Lung (tissue), 12 donors: ENCODE data around the gene F5. TPM values are rescaled to one million over a fixed set of nuclear protein-coding genes. Genes with fewer than 3 reads are reported as not detected.
A peak's percentile ranks its signal among the peaks of the same experiment; 100 is the strongest.

Experiments
- ATAC-seq: fragments of 200-7000 bp; cut with Tn5 transposase; one replicate; pipeline ENCODE4 v1.9.1; 2020; ENCODE audit warnings: moderate number of reproducible peaks; ENCODE audit not compliant: insufficient read depth, low FRiP score
- DNase-seq, 3 donors: peaks; one replicate each; pipeline ENCODE4 v3.0.0-alpha.2; 2013 to 2017
- H3K27ac ChIP-seq, 2 donors: one replicate each; pipeline ENCODE4 v1.5.1; 2013; ENCODE audit warnings: mild to moderate bottlenecking in 2 of 2, moderate library complexity in 2 of 2, control low read depth in 1 of 2, inconsistent platforms in 1 of 2, low read depth in 1 of 2, low read length in 1 of 2
- H3K27me3 ChIP-seq, 3 donors: one replicate each; pipeline ENCODE4 v1.5.1; 2013; ENCODE audit warnings: low read length in 2 of 3; ENCODE audit not compliant: control insufficient read depth in 3 of 3, insufficient read depth in 3 of 3
- H3K36me3 ChIP-seq, 4 donors: one replicate each; pipeline ENCODE4 v1.5.1; 2013; ENCODE audit warnings: low read length in 4 of 4, mild to moderate bottlenecking in 1 of 4, moderate library complexity in 1 of 4; ENCODE audit not compliant: control insufficient read depth in 4 of 4, insufficient read depth in 4 of 4
- H3K4me1 ChIP-seq, 5 donors: one replicate each; pipeline ENCODE4 v1.5.1; 2013; ENCODE audit warnings: low read length in 5 of 5, mild to moderate bottlenecking in 2 of 5, moderate library complexity in 1 of 5; ENCODE audit not compliant: control insufficient read depth in 5 of 5, insufficient read depth in 5 of 5
- H3K4me3 ChIP-seq: one replicate; pipeline ENCODE4 v1.5.1; 2013; ENCODE audit warnings: mild to moderate bottlenecking, control low read depth, moderate library complexity
- H3K9ac ChIP-seq, 2 donors: one replicate each; pipeline ENCODE4 v1.5.1; 2013; ENCODE audit warnings: low read length in 2 of 2, control low read depth in 1 of 2; ENCODE audit not compliant: insufficient read depth in 1 of 2
- H3K9me3 ChIP-seq, 4 donors: one replicate each; pipeline ENCODE4 v1.5.1; 2013; ENCODE audit warnings: low read length in 3 of 4, mild to moderate bottlenecking in 1 of 4, moderate library complexity in 1 of 4; ENCODE audit not compliant: control insufficient read depth in 4 of 4, insufficient read depth in 3 of 4
- WGBS, 2 donors: extraction: QIAGEN DNeasy Blood & Tissue Kit; methylation state at CpG; one replicate each; pipeline ENCODE4 v1.1.7; 2013; 5-methylcytosine and 5-hydroxymethylcytosine counted together
- polyA plus RNA-seq, 2 donors: library from polyadenylated mRNA; stranded (reverse); fragments of 200-250 nt; gene quantifications; one replicate each; pipeline ENCODE4 v1.2.1, GENCODE V29; 2013
- total RNA-seq, 2 donors: library from RNA; depleted of rRNA in 1 of 2; stranded (reverse); fragments of >200 nt in 1 of 2; gene quantifications; one replicate each; pipeline ENCODE4 v1.2.1, GENCODE V29; 2014 to 2021
- TF ChIP-seq, protein P1 (sequence below): IDR thresholded peaks from 2 replicates; pipeline ENCODE4 v1.5.1; 2012; ENCODE audit warnings: mild to moderate bottlenecking; ENCODE audit errors: control extremely low read depth, extremely low read depth
- donor health status: control.
- donor health status: control.
- donor health status: Bipolar disorder and iron deficiency.
- donor health status: healthy.
- donor health status: DM: yes; HTN: yes; CAD: no.

F5 gene
- total and polyA plus RNA-seq, 4 donors, result 0.74 to 5.3 (median 2.4) TPM

DNA sequence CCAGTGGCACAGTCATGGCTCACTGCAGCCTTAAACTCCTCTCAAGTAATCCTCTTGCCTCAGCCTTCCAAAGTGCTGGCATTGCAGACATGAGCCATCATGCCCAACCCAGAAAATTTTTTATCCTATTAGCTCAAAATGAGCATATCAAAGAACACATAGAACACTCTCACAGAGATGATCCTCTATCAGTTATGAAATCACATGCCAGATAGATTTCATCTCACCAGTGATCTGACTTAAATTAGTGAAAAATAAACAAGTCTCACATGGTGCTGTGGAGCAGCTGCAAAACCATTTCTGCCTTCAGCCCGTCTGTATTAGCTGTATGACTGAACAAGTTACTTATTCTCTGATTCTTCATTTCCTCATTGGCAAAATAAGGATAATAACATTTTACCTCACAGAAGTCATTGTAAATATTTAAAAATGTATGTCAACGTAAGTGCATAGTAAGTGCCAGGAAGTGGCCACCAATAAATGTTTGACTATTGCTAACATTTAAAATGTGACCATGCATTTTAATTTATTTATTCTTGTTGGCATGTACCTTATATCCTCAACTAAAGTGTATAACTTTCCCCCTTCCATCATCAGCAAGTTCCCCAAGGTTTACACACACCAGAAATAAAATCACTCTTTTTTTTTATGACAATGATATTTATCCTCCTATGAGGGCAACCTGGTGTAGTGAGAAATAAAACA lies 71.6 kb downstream of the F5 start:
- H3K27me3 ChIP-seq, result no peaks in the 10 kb centered on the region
- ATAC-seq, result no peak
- WGBS, 2 donors, result 63 to 64% methylated on average over 2 of the region's 2 CpGs
- DNase-seq, result no peak
- TF ChIP-seq, protein P1, sequence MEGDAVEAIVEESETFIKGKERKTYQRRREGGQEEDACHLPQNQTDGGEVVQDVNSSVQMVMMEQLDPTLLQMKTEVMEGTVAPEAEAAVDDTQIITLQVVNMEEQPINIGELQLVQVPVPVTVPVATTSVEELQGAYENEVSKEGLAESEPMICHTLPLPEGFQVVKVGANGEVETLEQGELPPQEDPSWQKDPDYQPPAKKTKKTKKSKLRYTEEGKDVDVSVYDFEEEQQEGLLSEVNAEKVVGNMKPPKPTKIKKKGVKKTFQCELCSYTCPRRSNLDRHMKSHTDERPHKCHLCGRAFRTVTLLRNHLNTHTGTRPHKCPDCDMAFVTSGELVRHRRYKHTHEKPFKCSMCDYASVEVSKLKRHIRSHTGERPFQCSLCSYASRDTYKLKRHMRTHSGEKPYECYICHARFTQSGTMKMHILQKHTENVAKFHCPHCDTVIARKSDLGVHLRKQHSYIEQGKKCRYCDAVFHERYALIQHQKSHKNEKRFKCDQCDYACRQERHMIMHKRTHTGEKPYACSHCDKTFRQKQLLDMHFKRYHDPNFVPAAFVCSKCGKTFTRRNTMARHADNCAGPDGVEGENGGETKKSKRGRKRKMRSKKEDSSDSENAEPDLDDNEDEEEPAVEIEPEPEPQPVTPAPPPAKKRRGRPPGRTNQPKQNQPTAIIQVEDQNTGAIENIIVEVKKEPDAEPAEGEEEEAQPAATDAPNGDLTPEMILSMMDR, result no peak
- H3K9ac ChIP-seq, result no peak overlapping the region
- no peaks in the 10 kb centered on the region for H3K9me3 ChIP-seq
- no peak overlapping the region for H3K4me3 ChIP-seq
- H3K36me3 ChIP-seq, result no peaks in the 10 kb centered on the region
- peaks cover 0 to 2% (median 0%) of the 10 kb centered on the region in 5 donors for H3K4me1 ChIP-seq
- no peak overlapping the region for H3K27ac ChIP-seq

GRCh38 chr1:169513208-169513607 lies 73.1 kb downstream of the F5 start:
- TF ChIP-seq, protein P1, result no peak
- H3K27me3 ChIP-seq, result no peaks in the 10 kb centered on the region
- ATAC-seq, result no peak
- H3K9me3 ChIP-seq, result no peaks in the 10 kb centered on the region
- H3K27ac ChIP-seq, result no peak overlapping the region
- no peak overlapping the region for H3K4me3 ChIP-seq
- H3K36me3 ChIP-seq, result no peaks in the 10 kb centered on the region
- no peak for DNase-seq
- H3K4me1 ChIP-seq, result peaks cover 0 to 14% (median 1%) of the 10 kb centered on the region in 5 donors
- no peak overlapping the region for H3K9ac ChIP-seq

GRCh38 chr1:169511316-169512005 lies 74.8 kb downstream of the F5 start:
- H3K36me3 ChIP-seq, result no peaks in the 10 kb centered on the region
- no peaks in the 10 kb centered on the region for H3K27me3 ChIP-seq
- peaks cover 0 to 18% (median 1%) of the 10 kb centered on the region in 5 donors for H3K4me1 ChIP-seq
- TF ChIP-seq, protein P1, result no peak
- WGBS, 2 donors, result 66 to 74% methylated on average over 3 of the region's 3 CpGs
- DNase-seq (peak in 2 of 3 donors; percentile 54 to 74), ATAC-seq (peak; percentile 53)
- H3K27ac ChIP-seq, result peak overlapping the region in 1 of 2 donors; percentile 21
- H3K9me3 ChIP-seq, result no peaks in the 10 kb centered on the region
- no peak overlapping the region for H3K4me3 ChIP-seq
- H3K9ac ChIP-seq, result no peak overlapping the region
